Activated naive CD8-positive, alpha-beta T cell (primary cell): Measurements from ENCODE around the gene PSMA5.
"Not testable (repeated sequence)": the region's sequence is repeated elsewhere in the genome, so short reads cannot be mapped to it uniquely, and the experiment has no call there.

Experiments used
- H3K27ac Mint-ChIP-seq: one replicate; pipeline ENCODE4 v1.8.0; 2021; ENCODE audit warnings: mixed read lengths
- H3K27me3 Mint-ChIP-seq: one replicate; pipeline ENCODE4 v1.8.0; 2021; ENCODE audit warnings: mixed read lengths
- H3K36me3 Mint-ChIP-seq: one replicate; pipeline ENCODE4 v1.8.0; 2021; ENCODE audit warnings: mixed read lengths
- H3K4me1 Mint-ChIP-seq: one replicate; pipeline ENCODE4 v1.8.0; 2021; ENCODE audit warnings: low read depth, mixed read lengths
- H3K4me3 Mint-ChIP-seq: one replicate; pipeline ENCODE4 v1.8.0; 2021; ENCODE audit warnings: mild to moderate bottlenecking, mixed read lengths
- H3K9me3 Mint-ChIP-seq: one replicate; pipeline ENCODE4 v1.8.0; 2021; ENCODE audit warnings: low read depth, mixed read lengths

PSMA5 gene

DNA sequence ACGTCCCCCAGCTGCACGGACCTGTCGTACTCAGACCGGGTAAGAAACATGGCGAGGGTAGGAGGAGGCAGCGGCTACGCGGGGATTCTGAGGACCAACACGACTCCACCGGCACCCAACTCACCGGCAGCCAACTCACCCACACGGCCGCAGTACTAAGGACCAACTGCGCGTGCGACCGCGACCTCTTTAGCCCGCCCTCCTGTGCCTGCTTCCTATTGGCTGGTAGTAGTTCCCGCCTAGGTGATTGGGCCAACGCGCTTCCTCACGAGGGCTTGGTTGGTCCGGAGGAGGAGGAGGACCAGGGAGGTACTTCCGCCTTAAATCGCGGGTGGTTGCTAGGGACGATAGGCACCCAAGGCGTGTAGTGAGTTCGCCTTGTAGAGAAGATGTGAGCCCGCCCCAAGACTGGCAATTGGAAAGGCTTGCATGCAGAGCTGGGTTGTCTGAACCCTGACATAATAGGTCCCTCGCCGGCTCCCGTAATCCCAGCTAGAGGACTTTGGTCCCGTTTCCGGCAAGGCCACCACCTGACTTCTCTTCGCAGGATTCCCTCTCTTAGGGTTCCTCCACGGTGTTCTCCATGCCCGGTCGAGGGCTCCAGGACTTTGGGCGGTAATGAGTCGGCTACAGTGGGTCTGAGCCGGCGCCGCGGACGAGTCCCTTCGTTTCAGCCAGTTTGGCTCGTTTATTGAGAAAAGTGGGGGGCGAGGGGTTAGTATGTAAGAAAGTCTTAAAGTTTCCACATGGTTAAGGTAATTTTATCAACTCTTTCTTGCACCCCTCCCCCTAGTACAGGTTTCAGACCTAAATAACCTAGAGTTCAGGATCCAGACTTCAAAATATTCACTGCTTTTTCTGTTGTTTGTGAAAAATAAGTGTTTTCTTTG is at the start of gene PSMA5:
TSS of gene PSMA5 (minus strand) at position 168 of the 890 bp plus-strand sequence. CDS start at position 50, 118 bp downstream.
- Mint-ChIP-seq H3K4me3 (peak within 1 kb of the TSS; percentile 97), H3K27me3 (no peaks in the 10 kb centered on the region), H3K36me3 (peaks cover 9% of the 10 kb centered on the region), H3K4me1 (peaks cover 37% of the 10 kb centered on the region), H3K9me3 (no peaks in the 10 kb centered on the region), H3K27ac (peak within 1 kb of the TSS; percentile 97)

GRCh38 chr1:109475261-109475660 is 49.0 kb upstream of the PSMA5 start:
- H3K4me1 Mint-ChIP-seq, result peaks cover 1% of the 10 kb centered on the region
- H3K9me3 Mint-ChIP-seq, result no peaks in the 10 kb centered on the region
- H3K36me3 Mint-ChIP-seq, result no peaks in the 10 kb centered on the region
- H3K27ac Mint-ChIP-seq, result no peak overlapping the region
- H3K27me3 Mint-ChIP-seq, result peaks cover 26% of the 10 kb centered on the region
- H3K4me3 Mint-ChIP-seq, result no peak overlapping the region

GRCh38 chr1:109474697-109475096 is 48.4 kb upstream of the PSMA5 start:
- Mint-ChIP-seq H3K4me1 (peaks cover 1% of the 10 kb centered on the region), H3K36me3 (no peaks in the 10 kb centered on the region), H3K9me3 (no peaks in the 10 kb centered on the region), H3K27me3 (peaks cover 26% of the 10 kb centered on the region), H3K27ac (no peak overlapping the region), H3K4me3 (no peak overlapping the region)

DNA sequence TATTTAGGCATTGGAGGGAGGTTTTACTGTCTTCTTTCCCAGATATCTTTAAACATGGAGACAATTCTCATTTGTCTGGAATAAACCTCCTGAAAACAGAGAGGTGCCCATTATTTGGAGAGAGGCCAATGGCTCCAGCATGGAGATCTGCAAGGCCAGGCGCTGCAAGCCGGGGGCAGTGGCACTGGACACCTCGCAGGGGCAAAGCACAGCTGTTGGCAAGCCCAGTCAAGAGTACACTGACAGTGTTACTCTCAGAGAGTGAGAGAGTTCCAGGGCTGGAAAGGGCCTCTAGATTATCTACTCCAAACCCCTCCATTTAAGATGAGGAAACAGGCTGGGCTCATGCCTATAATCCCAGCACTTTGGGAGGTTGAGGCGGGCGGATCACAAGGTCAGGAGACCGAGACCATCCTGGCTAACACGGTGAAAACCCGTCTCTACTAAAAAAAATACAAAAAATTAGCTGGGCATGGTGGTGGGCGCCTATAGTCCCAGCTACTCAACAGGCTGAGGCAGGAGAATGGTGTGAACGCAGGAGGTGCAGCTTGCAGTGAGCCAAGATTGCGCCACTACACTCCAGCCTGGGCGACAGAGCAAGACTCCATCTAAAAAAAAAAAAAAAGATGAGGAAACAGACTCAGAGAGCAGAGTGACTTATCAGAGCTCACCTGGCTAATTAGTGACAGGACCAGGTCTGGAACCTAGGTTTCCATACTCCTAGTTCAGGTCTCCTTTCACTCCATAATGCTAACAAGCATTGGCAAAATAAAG is 47.2 kb upstream of the PSMA5 start:
- not testable (repeated sequence) for H3K4me3 Mint-ChIP-seq, H3K4me1 Mint-ChIP-seq, H3K9me3 Mint-ChIP-seq, H3K36me3 Mint-ChIP-seq, H3K27ac Mint-ChIP-seq
- peaks cover 24% of the 10 kb centered on the region for H3K27me3 Mint-ChIP-seq

GRCh38 chr1:109472779-109473178 is 46.5 kb upstream of the PSMA5 start:
- Mint-ChIP-seq H3K4me1 (peaks cover 4% of the 10 kb centered on the region), H3K9me3 (no peaks in the 10 kb centered on the region), H3K4me3 (no peak overlapping the region), H3K36me3 (no peaks in the 10 kb centered on the region), H3K27ac (no peak overlapping the region), H3K27me3 (peaks cover 30% of the 10 kb centered on the region)

DNA sequence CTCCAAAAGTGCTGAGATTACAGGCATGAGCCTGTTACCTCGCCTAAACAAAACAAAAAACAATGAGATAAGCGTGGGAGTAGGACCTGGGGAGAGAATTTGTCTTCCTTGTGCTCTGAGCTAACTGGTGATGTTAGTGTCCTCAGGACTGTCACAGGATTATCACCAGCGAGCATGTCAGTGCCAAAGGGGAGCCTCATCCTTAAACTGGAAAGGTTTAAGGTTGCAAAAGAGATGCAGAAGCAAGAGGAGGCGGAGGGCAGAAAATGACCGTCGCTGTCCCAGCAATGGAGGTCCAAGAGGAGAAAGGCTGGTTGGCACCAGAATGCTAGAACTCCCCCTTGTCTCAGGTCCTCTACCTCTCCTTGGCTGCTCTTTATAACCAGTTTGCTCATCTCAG is 44.0 kb upstream of the PSMA5 start:
- Mint-ChIP-seq H3K9me3 (no peaks in the 10 kb centered on the region), H3K27ac (no peak overlapping the region), H3K27me3 (peaks cover 25% of the 10 kb centered on the region), H3K36me3 (no peaks in the 10 kb centered on the region), H3K4me3 (no peak overlapping the region), H3K4me1 (peaks cover 10% of the 10 kb centered on the region)

- Mint-ChIP-seq H3K4me3 (no peak overlapping the region), H3K27ac (no peak overlapping the region), H3K9me3 (no peaks in the 10 kb centered on the region), H3K36me3 (no peaks in the 10 kb centered on the region), H3K4me1 (peaks cover 10% of the 10 kb centered on the region), H3K27me3 (peaks cover 33% of the 10 kb centered on the region)
Measured at GRCh38 chr1:109468903-109469302, 42.7 kb upstream of the PSMA5 start.

- H3K36me3 Mint-ChIP-seq, result no peaks in the 10 kb centered on the region
- H3K4me1 Mint-ChIP-seq, result peaks cover 10% of the 10 kb centered on the region
- no peaks in the 10 kb centered on the region for H3K9me3 Mint-ChIP-seq
- H3K27ac Mint-ChIP-seq, result no peak overlapping the region
- H3K27me3 Mint-ChIP-seq, result peaks cover 33% of the 10 kb centered on the region
- no peak overlapping the region for H3K4me3 Mint-ChIP-seq
Measured at GRCh38 chr1:109468061-109468460, 41.8 kb upstream of the PSMA5 start.

- no peaks in the 10 kb centered on the region for H3K9me3 Mint-ChIP-seq
- no peaks in the 10 kb centered on the region for H3K36me3 Mint-ChIP-seq
- no peak overlapping the region for H3K27ac Mint-ChIP-seq
- peak overlapping the region; percentile 69 for H3K4me3 Mint-ChIP-seq
- peaks cover 10% of the 10 kb centered on the region for H3K4me1 Mint-ChIP-seq
- peaks cover 29% of the 10 kb centered on the region for H3K27me3 Mint-ChIP-seq
Measured at GRCh38 chr1:109467301-109467777, 41.1 kb upstream of the PSMA5 start.

GRCh38 chr1:109466452-109467300 is 40.4 kb upstream of the PSMA5 start, which contains the start of gene SYPL2:
SYPL2 (plus strand) TSS chr1:109466546; CDS start chr1:109466844, 298 bp downstream.
- Mint-ChIP-seq H3K4me3 (peak within 1 kb of the TSS; percentile 86), H3K27me3 (peaks cover 29% of the 10 kb centered on the region), H3K27ac (no peak within 1 kb of the TSS), H3K4me1 (peaks cover 10% of the 10 kb centered on the region), H3K9me3 (no peaks in the 10 kb centered on the region), H3K36me3 (no peaks in the 10 kb centered on the region)

DNA sequence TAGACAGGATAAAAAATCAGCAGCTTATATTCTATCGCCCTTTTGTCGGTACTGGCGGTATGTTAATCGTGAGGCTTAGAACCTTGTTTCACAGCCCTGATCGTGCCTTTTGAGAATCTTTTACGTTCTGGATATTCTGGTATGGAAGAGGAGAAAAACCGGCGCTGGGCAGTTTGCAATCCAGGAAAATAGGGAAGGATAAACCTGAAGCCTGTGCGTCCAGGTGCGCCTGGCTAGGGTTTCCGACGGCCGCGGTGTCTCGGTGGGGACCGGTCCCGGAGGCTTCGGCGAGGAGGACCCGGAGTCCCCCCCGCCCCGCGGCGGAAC is 39.8 kb upstream of the PSMA5 start:
- Mint-ChIP-seq H3K4me3 (peak overlapping the region; percentile 86), H3K27me3 (peaks cover 27% of the 10 kb centered on the region), H3K27ac (no peak overlapping the region)

GRCh38 chr1:109457819-109458218 is 31.6 kb upstream of the PSMA5 start:
- no peak overlapping the region for H3K4me3 Mint-ChIP-seq
- H3K36me3 Mint-ChIP-seq, result peaks cover 10% of the 10 kb centered on the region
- H3K27me3 Mint-ChIP-seq, result peaks cover 18% of the 10 kb centered on the region
- peaks cover 10% of the 10 kb centered on the region for H3K9me3 Mint-ChIP-seq
- no peaks in the 10 kb centered on the region for H3K4me1 Mint-ChIP-seq
- H3K27ac Mint-ChIP-seq, result no peak overlapping the region

More for the DNA sequence above, 39.8 kb upstream of the PSMA5 start:
- Mint-ChIP-seq H3K4me1 (peaks cover 10% of the 10 kb centered on the region), H3K9me3 (no peaks in the 10 kb centered on the region), H3K36me3 (no peaks in the 10 kb centered on the region)

- H3K4me1 Mint-ChIP-seq, result no peaks in the 10 kb centered on the region
- H3K27ac Mint-ChIP-seq, result no peak overlapping the region
- peaks cover 10% of the 10 kb centered on the region for H3K36me3 Mint-ChIP-seq
- H3K27me3 Mint-ChIP-seq, result peaks cover 22% of the 10 kb centered on the region
- H3K9me3 Mint-ChIP-seq, result peaks cover 10% of the 10 kb centered on the region
- H3K4me3 Mint-ChIP-seq, result no peak overlapping the region
Measured at GRCh38 chr1:109454497-109455133, 28.4 kb upstream of the PSMA5 start.

GRCh38 chr1:109447524-109447923 is 21.3 kb upstream of the PSMA5 start:
- no peak overlapping the region for H3K4me3 Mint-ChIP-seq
- no peaks in the 10 kb centered on the region for H3K4me1 Mint-ChIP-seq
- H3K9me3 Mint-ChIP-seq, result no peaks in the 10 kb centered on the region
- H3K27me3 Mint-ChIP-seq, result peaks cover 19% of the 10 kb centered on the region
- peaks cover 2% of the 10 kb centered on the region for H3K36me3 Mint-ChIP-seq
- no peak overlapping the region for H3K27ac Mint-ChIP-seq
